Astrocyte (in vitro differentiated cells and primary cell): ENCODE measurements around the gene GINS3.

Source experiments
- CTCF ChIP-seq: IDR thresholded peaks from 2 replicates; pipeline ENCODE4 v1.5.1; 2011; ENCODE audit warnings: low read depth, mild to moderate bottlenecking, inconsistent platforms, low read length, moderate library complexity; ENCODE audit not compliant: insufficient read depth
- EZH2 ChIP-seq: IDR thresholded peaks from 2 replicates; pipeline ENCODE4 v1.6.1; 2012; ENCODE audit warnings: mild to moderate bottlenecking, low read length, inconsistent platforms; ENCODE audit not compliant: insufficient read depth

- no peak for TF ChIP-seq CTCF
- no peak for TF ChIP-seq EZH2
These were observed 19.1 kb downstream of the GINS3 start for GRCh38 chr16:58411336-58411735.
